ENCODE results near the gene RNF44.

The RNF44 gene

GRCh38 chr5:176564002-176564401, 26.8 kb upstream of the RNF44 start:
- no peak for TF ChIP-seq REST (IDR thresholded peaks at IDR 0.05; ENCODE audit: insufficient read depth in 1 of 2, low read depth in 2 of 2, low read length in 2 of 2)
- no peak for TF ChIP-seq FOXP2 (optimal IDR thresholded peaks at IDR 0.05; ENCODE audit: borderline replicate concordance, extremely low read depth, extremely low read length, insufficient read depth)
- TF ChIP-seq SIN3A (IDR thresholded peaks at IDR 0.05; ENCODE audit: borderline replicate concordance, insufficient read depth, low read length) = no peak
- TF ChIP-seq POLR2AphosphoS5 (IDR thresholded peaks at IDR 0.05; ENCODE audit: low read depth, low read length) = no peak
- no peak for TF ChIP-seq TAF1 (IDR thresholded peaks at IDR 0.05; ENCODE audit: borderline replicate concordance, insufficient read depth, low read length)

GRCh38 chr5:176562189-176562588, 25.0 kb upstream of the RNF44 start:
- TF ChIP-seq POLR2AphosphoS5 (IDR thresholded peaks at IDR 0.05; ENCODE audit: low read depth, low read length) (no peak), REST (IDR thresholded peaks at IDR 0.05; ENCODE audit: insufficient read depth in 1 of 2, low read depth in 2 of 2, low read length in 2 of 2) (no peak), FOXP2 (optimal IDR thresholded peaks at IDR 0.05; ENCODE audit: borderline replicate concordance, extremely low read depth, extremely low read length, insufficient read depth) (no peak), SIN3A (IDR thresholded peaks at IDR 0.05; ENCODE audit: borderline replicate concordance, insufficient read depth, low read length) (no peak), TAF1 (IDR thresholded peaks at IDR 0.05; ENCODE audit: borderline replicate concordance, insufficient read depth, low read length) (no peak)

GRCh38 chr5:176561259-176561658, 24.1 kb upstream of the RNF44 start:
- no peak for TF ChIP-seq REST (IDR thresholded peaks at IDR 0.05; ENCODE audit: insufficient read depth in 1 of 2, low read depth in 2 of 2, low read length in 2 of 2)
- no peak for TF ChIP-seq SIN3A (IDR thresholded peaks at IDR 0.05; ENCODE audit: borderline replicate concordance, insufficient read depth, low read length)
- TF ChIP-seq TAF1 (IDR thresholded peaks at IDR 0.05; ENCODE audit: borderline replicate concordance, insufficient read depth, low read length) = no peak
- TF ChIP-seq FOXP2 (optimal IDR thresholded peaks at IDR 0.05; ENCODE audit: borderline replicate concordance, extremely low read depth, extremely low read length, insufficient read depth) = no peak
- no peak for TF ChIP-seq POLR2AphosphoS5 (IDR thresholded peaks at IDR 0.05; ENCODE audit: low read depth, low read length)

- TF ChIP-seq FOXP2 (optimal IDR thresholded peaks at IDR 0.05; ENCODE audit: borderline replicate concordance, extremely low read depth, extremely low read length, insufficient read depth) (no peak), POLR2AphosphoS5 (IDR thresholded peaks at IDR 0.05; ENCODE audit: low read depth, low read length) (no peak), REST (IDR thresholded peaks at IDR 0.05; ENCODE audit: insufficient read depth in 1 of 2, low read depth in 2 of 2, low read length in 2 of 2) (no peak), SIN3A (IDR thresholded peaks at IDR 0.05; ENCODE audit: borderline replicate concordance, insufficient read depth, low read length) (no peak), TAF1 (IDR thresholded peaks at IDR 0.05; ENCODE audit: borderline replicate concordance, insufficient read depth, low read length) (no peak)
Measured at GRCh38 chr5:176560364-176560763, 23.2 kb upstream of the RNF44 start.

GRCh38 chr5:176559683-176560082, 22.5 kb upstream of the RNF44 start:
- TF ChIP-seq POLR2AphosphoS5 (IDR thresholded peaks at IDR 0.05; ENCODE audit: low read depth, low read length) (no peak), FOXP2 (optimal IDR thresholded peaks at IDR 0.05; ENCODE audit: borderline replicate concordance, extremely low read depth, extremely low read length, insufficient read depth) (no peak), TAF1 (IDR thresholded peaks at IDR 0.05; ENCODE audit: borderline replicate concordance, insufficient read depth, low read length) (no peak), REST (IDR thresholded peaks at IDR 0.05; ENCODE audit: insufficient read depth in 1 of 2, low read depth in 2 of 2, low read length in 2 of 2) (no peak), SIN3A (IDR thresholded peaks at IDR 0.05; ENCODE audit: borderline replicate concordance, insufficient read depth, low read length) (no peak)
